Measurements from ENCODE around the gene LTO1. TPM values are rescaled to one million over a fixed set of nuclear protein-coding genes. Genes with fewer than 3 reads are reported as not detected.

LTO1 gene
- total RNA-seq, 2 donors from 2014 or later: 13.0 to 26.7 TPM

- intact Hi-C loops (cut with DNase I): no loop called here
- ATAC-seq (no peak), DNase-seq (no peak)
- Histone ChIP-seq H3K4me1 (no peaks in the 10 kb centered on the region), H3K27me3 (no peaks in the 10 kb centered on the region), H3K27ac (no peak overlapping the region), H3K4me3 (no peak overlapping the region), H3K36me3 (replicated peaks in 1 of 2; ENCODE audit: insufficient read depth in 1 of 2, low read depth in 2 of 2) (no peaks in the 10 kb centered on the region), H3K9me3 (no peaks in the 10 kb centered on the region)
- TF ChIP-seq, protein P1, sequence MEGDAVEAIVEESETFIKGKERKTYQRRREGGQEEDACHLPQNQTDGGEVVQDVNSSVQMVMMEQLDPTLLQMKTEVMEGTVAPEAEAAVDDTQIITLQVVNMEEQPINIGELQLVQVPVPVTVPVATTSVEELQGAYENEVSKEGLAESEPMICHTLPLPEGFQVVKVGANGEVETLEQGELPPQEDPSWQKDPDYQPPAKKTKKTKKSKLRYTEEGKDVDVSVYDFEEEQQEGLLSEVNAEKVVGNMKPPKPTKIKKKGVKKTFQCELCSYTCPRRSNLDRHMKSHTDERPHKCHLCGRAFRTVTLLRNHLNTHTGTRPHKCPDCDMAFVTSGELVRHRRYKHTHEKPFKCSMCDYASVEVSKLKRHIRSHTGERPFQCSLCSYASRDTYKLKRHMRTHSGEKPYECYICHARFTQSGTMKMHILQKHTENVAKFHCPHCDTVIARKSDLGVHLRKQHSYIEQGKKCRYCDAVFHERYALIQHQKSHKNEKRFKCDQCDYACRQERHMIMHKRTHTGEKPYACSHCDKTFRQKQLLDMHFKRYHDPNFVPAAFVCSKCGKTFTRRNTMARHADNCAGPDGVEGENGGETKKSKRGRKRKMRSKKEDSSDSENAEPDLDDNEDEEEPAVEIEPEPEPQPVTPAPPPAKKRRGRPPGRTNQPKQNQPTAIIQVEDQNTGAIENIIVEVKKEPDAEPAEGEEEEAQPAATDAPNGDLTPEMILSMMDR (IDR thresholded peaks at IDR 0.05): no peak
- TF ChIP-seq POLR2A (IDR thresholded peaks at IDR 0.05): no peak
- 60 to 63% methylated on average over 2 of the region's 2 CpGs for WGBS, 2 donors
Measured at GRCh38 chr11:69620683-69621290, 54.4 kb downstream of the LTO1 start.

DNA sequence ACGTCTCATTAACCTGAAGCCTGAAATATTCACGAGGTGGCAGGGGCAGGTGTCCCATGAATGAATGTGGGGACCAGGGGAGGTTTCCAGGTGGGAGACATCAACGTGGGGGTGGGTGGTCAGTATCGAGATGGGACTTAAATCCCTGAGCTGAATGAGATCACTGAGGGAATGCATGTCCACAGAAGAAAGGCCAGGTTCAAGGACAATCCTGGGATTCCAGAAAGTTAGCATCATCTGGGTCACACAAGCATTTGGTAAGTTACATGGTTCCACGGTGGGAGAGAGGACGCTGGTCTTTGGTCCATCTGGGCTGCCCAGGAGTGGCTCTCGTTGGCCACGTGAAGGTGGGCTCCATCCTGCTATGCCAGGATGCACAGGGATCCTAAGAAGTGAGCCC, 56.9 kb downstream of the LTO1 start:
- Histone ChIP-seq H3K27me3 (no peaks in the 10 kb centered on the region), H3K4me1 (no peaks in the 10 kb centered on the region), H3K36me3 (replicated peaks in 1 of 2; ENCODE audit: insufficient read depth in 1 of 2, low read depth in 2 of 2) (no peaks in the 10 kb centered on the region), H3K27ac (no peak overlapping the region), H3K9me3 (no peaks in the 10 kb centered on the region), H3K4me3 (no peak overlapping the region)
- intact Hi-C loops (cut with DNase I): no loop called here
- TF ChIP-seq POLR2A (IDR thresholded peaks at IDR 0.05): no peak
- TF ChIP-seq, protein P1 (IDR thresholded peaks at IDR 0.05): no peak
- 57 to 70% methylated on average over 8 of the region's 8 CpGs for WGBS, 2 donors
- DNase-seq (no peak), ATAC-seq (no peak)

GRCh38 chr11:69617682-69618081, 57.5 kb downstream of the LTO1 start:
- no peaks in the 10 kb centered on the region for H3K27me3 ChIP-seq
- no peak overlapping the region for H3K27ac ChIP-seq
- DNase-seq (no peak), ATAC-seq (no peak)
- no peaks in the 10 kb centered on the region for H3K9me3 ChIP-seq
- 73 to 87% methylated on average over 9 to 10 of the region's 10 CpGs for WGBS, 2 donors
- no peaks in the 10 kb centered on the region for H3K36me3 ChIP-seq (replicated peaks in 1 of 2; ENCODE audit: insufficient read depth in 1 of 2, low read depth in 2 of 2)
- H3K4me1 ChIP-seq: no peaks in the 10 kb centered on the region
- H3K4me3 ChIP-seq: no peak overlapping the region
- TF ChIP-seq, protein P1 (IDR thresholded peaks at IDR 0.05): no peak
- no peak for TF ChIP-seq POLR2A (IDR thresholded peaks at IDR 0.05)
- intact Hi-C loops (cut with DNase I): no loop called here

- no peak overlapping the region for H3K4me3 ChIP-seq
- TF ChIP-seq, protein P1 (IDR thresholded peaks at IDR 0.05): no peak
- no peak for TF ChIP-seq POLR2A (IDR thresholded peaks at IDR 0.05)
- H3K4me1 ChIP-seq: no peaks in the 10 kb centered on the region
- H3K36me3 ChIP-seq (replicated peaks in 1 of 2; ENCODE audit: insufficient read depth in 1 of 2, low read depth in 2 of 2): no peaks in the 10 kb centered on the region
- no peaks in the 10 kb centered on the region for H3K9me3 ChIP-seq
- DNase-seq (no peak), ATAC-seq (no peak)
- no peak overlapping the region for H3K27ac ChIP-seq
- intact Hi-C loops (cut with DNase I): no loop called here
- H3K27me3 ChIP-seq: no peaks in the 10 kb centered on the region
- 74 to 79% methylated on average over 4 of the region's 4 CpGs for WGBS, 2 donors
Measured at GRCh38 chr11:69617220-69617619, 57.9 kb downstream of the LTO1 start.

Other genes with a start within 250 kb of the LTO1 start
- not detected for gene LINC01488, start 193.7 kb downstream of the LTO1 start, total RNA-seq
- 100 to 1,000 TPM in 1 of 2 donors, 10 to 100 TPM in 1; 90.3 to 201 TPM for gene CCND1, start 34.2 kb downstream of the LTO1 start, total RNA-seq
- not detected for gene FGF19, start 28.7 kb upstream of the LTO1 start, total RNA-seq
- not detected for gene FGF4, start 100.0 kb upstream of the LTO1 start, total RNA-seq
- not detected for gene FGF3, start 144.1 kb upstream of the LTO1 start, total RNA-seq

Data from body of pancreas (tissue), 4 donors.